Transverse colon (tissue), 4 donors: Measurements from ENCODE around the gene DPYD.

Experiments used
- CTCF ChIP-seq, 5 experiments: fragments of 200-600 bp in 3 of 5; fragments of 450-650 bp in 2 of 5; sonication (generic) in 3 of 5; IDR thresholded peaks; 1 replicate in 2 of 5; 2 replicates in 3 of 5; pipeline ENCODE4 v1.5.1; 2016 to 2017; ENCODE audit warnings: antibody characterized with exemption in 5 of 5, inconsistent platforms in 3 of 5, mild to moderate bottlenecking in 2 of 5, moderate library complexity in 1 of 5
- EP300 ChIP-seq: sonication (generic); formaldehyde crosslinking; IDR thresholded peaks from one replicate; pipeline ENCODE4 v1.6.1; 2017; ENCODE audit warnings: antibody characterized with exemption, low read depth
- POLR2A ChIP-seq: fragments of 450-650 bp; IDR thresholded peaks from one replicate; pipeline ENCODE4 v1.6.1; 2016; ENCODE audit warnings: antibody characterized with exemption, mild to moderate bottlenecking, moderate library complexity
- POLR2AphosphoS5 ChIP-seq, 3 donors: sonication (generic); formaldehyde crosslinking; IDR thresholded peaks; one replicate each; pipeline ENCODE4 v1.6.1; 2016; ENCODE audit warnings: antibody characterized with exemption in 3 of 3

GRCh38 chr1:97802011-97802410 lies 118.8 kb downstream of the DPYD start:
- TF ChIP-seq POLR2A (no peak), POLR2AphosphoS5 (IDR thresholded peaks at IDR 0.05) (no peak), CTCF (IDR thresholded peaks at IDR 0.05) (no peak), EP300 (no peak)
